Medulla oblongata (tissue), 1 donor: ENCODE results near the gene GLIS2.
"Not testable (repeated sequence)": the region's sequence is repeated elsewhere in the genome, so short reads cannot be mapped to it uniquely, and the experiment has no call there.

Source experiments
- DNase-seq: peaks from one replicate; pipeline ENCODE4 v3.0.0-alpha.2; 2015; ENCODE audit errors: extremely low spot score

The GLIS2 gene

GRCh38 chr16:4319454-4320421, 3.9 kb downstream of the GLIS2 start:
- no peak for DNase-seq

DNA sequence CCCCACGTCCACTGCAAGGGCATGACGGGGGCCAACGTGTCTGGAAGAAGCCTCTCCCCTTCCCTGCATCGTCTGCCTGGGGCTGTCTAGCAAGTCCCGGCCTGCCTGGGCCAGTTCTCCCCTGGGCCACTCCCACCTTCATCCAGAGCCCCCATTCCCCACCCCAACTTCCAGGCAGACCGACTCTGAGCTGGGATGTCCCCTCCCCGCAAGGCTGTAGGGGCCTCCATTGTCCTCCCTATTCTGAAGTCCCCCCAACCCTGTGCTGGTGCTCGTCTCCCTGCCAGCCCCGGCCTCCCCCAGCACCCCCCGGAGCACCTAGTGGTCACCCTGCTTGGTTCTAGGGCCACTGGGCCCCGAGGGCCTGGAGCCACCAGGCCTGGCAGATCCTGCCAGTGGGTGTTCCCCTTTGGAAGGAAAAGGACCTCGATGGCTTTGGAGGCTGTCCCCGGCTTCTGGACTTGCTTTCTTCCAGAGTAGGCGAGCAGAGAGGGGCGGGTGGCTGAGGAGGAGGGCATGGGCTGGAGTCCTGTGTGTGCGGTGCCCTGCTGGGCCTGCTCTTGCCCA, 4.8 kb downstream of the GLIS2 start:
- no peak for DNase-seq

DNA sequence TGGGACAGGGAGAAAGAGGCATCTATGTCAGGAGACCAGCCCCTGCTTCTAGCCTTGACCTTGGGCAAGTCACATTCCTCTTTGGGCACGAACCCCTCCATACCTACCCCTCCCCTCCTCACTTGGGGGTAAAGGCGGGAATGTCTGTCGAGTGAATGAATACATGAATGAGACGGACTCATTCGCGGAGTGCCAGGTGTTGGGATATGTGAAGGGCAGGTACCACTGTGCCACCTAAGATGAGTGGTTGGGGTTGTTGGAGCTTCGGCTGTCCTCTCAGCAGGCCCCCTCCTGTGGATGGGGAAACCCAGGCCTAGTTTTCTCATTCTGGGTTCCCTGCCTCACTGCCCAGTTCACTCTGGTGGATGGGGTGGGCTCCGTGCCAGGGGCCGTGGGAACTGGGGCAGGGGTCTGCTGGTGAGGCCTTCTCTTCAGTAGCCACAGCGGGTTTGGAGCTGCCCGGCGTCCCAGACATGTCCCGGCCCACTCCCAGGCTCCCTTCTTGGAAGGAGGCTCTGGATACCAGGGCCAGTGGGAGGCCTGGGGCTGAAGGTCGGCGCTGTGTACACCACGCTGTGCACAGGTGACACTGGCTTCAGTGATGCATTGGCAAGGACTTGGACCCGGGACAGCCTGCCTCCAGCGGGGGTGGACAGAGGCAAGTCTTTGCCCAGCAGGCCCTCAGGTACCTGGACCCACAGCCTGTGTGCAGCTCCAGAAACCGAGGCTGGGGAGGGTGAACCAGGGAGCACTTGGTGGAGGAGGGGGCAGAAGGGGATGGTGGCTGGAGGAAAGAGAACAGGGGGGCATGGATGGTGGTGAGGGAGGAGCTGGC, 5.6 kb downstream of the GLIS2 start:
- DNase-seq = no peak

DNA sequence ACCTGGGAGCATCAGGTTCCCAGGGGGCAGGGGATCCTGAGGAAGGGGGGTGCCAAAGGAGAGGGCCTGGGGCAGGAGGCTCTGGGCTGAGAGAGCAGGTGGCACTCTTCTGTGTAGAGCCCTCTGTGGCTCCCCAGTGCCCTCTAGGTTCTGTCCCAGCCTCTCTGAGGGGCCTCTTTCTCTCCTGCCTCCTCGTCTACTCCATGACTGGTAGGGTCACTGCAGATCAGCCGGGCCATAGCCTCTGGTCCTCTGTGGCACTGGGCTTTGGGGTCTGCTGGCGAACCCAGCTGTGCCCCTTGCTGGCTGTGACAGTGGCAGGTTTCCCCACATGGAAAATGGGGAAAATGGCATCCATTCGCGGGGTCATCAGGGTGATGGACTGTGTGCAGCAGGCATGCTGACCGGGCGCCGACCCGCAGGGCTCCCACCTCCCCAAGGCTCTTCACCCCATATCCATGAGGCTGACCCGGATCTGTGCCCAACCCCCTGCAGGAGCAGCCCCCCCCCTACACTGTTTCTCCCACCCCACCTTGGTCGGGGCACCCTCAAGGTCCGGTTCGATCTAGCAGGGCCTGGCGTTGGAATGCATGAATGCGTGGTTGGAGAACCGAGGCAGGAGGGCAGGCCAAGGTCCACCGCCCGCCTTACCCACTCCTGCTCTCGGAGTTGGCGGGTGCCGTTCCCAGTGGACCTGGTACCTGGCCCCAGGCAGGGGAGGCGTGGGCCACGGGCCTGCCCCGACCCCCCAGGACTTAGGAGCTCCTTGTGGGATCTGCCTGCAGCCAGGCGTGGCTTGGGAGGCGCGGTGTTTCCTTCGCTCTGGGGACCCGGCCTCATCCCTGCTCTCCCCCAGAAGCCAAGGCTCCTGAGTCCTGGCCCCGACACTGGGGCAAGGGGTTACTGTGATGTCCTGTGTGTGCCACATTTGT, 6.5 kb downstream of the GLIS2 start:
- DNase-seq = no peak

DNA sequence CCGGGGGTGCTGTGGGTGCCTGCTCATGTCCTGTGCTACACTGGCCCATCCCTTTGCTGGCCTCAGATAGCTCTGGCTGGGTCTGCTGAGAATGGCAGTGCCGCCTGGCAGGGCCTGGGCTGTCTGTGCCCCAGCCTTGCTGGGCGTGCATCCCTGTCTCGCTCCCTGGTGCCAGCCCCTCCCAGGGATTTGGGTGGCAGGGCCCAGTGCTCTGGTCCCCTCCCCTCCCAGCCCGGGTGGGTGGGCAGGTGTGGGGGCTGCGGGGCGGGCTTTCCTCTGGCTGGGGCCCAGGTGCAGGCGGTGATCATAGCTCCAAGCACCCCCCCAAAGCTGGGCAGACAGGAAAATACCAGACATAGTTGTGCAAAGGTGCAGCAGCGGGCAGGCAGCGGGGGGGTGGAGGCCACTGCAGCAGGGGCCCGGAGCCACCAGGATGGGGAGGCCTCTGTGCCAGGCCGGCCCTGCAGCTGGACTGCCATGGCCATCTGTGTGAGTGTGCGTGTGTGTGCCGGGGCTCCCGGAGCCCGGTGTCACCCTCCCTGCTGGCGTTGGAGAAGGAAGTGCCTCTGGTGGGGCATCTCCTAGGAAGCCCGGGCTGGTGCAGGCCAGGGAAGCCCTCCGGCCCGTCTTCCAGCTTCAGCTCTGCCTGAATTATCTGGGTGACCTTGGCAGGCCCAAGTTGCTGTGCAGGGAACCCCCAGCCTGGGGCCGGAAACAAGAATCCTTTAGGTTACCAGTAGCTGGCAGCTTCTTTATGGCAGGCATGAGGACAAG, 7.4 kb downstream of the GLIS2 start:
- no peak for DNase-seq

DNA sequence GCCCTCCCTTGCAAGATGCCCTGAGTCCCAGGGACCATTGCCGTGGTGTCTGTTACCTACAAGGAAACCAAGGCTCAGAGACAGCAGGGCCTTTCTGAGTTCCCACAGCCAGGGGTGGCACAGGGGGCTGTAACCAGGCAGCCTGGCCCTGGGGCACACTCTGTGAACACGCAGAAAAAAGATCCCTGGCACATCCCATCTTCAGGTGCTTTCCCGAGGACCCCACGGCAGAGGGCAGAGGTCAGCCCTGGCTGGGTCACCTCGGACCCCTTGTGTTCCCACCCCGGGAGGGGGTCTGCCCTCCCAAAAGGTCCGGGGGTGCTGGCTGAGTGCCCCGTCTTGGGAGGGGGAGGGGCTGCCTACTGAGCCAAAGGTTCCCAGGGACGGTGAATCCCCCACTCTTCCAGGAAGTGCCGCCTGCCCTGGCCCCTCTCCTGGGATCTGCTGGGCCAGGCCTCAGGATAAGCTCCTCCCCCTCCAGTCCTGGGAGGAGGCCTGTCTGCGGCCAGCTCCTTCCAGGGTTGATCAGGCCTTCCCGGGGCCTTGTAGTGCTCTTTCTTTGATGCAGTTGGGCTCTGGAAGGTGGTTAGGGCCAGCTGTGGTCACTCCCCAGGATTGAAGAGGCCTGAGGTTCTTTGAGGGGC, 8.1 kb downstream of the GLIS2 start:
- DNase-seq = no peak

- no peak for DNase-seq
Observed at GRCh38 chr16:4324492-4325252, 8.8 kb downstream of the GLIS2 start.

DNA sequence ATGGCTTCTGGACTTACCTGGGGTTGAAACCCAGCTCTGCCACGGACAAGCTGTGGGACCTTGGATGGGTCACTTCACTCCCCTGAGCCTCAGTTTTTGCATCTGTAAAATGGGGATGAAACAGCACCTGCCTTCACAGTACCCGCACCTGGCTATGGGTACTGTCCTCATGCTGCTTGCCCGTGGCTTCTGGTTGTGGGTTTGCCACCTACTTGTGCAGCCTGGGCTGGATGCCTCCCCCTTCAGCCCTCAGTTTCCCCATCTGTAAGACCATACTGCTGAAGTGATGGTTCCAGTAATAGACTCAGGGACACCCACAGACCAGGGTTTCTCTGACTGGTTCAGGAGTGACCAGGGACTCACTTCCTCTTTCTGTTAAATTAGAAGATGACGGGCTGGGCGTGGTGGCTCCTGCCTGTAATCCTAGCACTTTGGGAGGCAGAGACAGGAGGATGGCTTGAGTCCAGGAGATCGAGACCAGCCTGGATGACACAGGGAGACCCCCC, 9.4 kb downstream of the GLIS2 start:
- no peak for DNase-seq

- DNase-seq = no peak
Observed at GRCh38 chr16:4327386-4328045, 11.6 kb downstream of the GLIS2 start.

- DNase-seq = peak; percentile 85
Observed at GRCh38 chr16:4328046-4328781, 12.3 kb downstream of the GLIS2 start.

- DNase-seq = no peak
Observed at GRCh38 chr16:4328782-4329775, 13.2 kb downstream of the GLIS2 start.

DNA sequence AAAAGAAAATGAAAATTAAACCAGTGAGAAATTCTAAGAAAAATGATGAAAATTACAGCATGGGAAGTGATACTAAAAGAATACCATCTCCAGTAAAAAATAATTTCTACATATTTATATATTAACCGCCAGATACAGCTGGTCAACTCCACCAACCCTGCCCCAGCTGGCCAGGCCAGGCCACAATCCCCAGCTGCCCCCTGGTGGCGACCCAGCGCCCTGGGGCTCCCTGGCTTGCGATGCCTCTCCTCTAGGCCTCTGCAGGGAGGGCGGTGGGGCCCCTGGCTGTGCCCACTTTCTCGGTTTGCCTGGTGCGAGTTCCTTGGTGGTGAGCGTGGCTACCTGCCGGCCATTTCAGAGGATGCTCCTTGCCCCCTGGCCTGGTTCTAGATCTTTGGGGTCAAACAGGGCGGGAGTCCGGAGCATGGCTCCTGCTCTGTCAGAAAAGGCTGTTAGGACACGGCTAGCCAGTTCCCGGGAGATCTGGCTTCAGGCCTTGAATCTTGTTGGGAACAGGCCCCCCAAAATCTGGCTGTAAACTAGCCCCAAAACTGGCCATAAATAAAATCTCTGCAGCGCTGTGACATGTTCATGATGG, 14.5 kb downstream of the GLIS2 start:
- peak; percentile 76 for DNase-seq

GRCh38 chr16:4332083-4332482, 16.2 kb downstream of the GLIS2 start:
- DNase-seq = no peak

DNA sequence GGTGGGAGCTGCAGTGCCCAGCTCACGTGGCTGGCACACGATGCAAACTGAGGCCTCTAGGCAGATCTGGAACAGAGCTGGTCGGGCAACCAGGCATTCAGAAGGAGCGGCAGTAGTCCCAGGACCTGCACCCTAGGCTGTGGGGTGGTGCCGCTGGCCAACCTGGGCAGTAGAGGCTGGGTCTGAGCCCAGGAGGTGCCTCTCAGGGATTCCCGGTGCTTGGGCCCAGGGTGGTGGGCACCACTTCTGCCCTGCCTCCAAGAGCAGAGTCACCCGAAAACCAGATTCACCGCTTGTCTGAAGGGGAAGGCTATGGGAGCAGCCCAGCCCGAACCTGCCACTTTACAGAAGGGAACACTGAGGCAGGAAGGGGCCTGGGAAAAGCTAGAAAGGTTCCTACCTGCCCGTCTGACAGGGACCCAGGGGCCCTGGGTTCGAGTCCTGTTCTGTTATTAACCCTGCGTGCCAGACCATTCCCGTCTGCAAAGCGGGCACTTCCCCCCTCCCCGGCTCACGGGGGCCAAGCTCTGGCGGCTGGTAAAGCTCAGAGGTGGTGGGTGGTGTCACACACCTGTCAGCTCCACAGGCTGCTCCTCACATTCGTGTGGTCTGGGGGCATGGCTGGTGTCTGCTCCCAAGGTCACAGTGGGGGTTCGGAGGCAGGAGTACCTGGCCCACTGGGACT, 16.9 kb downstream of the GLIS2 start:
- DNase-seq = no peak

DNA sequence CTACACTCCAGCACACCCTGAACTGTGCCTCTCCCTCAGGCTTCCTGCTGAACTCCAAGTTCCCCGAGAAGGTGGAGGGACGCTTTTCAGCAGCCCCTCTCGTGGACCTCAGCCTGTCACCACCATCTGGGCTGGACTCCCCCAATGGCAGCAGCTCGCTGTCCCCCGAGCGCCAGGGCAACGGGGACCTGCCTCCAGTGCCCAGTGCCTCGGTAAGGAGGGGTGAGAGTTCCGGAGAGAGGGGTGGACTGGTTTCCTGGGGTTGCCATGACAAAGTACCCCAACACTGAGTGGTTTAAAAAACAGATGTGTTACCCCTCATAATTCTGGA, 17.4 kb downstream of the GLIS2 start:
- no peak for DNase-seq

- DNase-seq = not testable (repeated sequence)
Observed at GRCh38 chr16:4333714-4334113, 17.8 kb downstream of the GLIS2 start.
